ENCODE results near the gene KDM3B.

- no peak for TF ChIP-seq CTCF (IDR thresholded peaks at IDR 0.05)
- no peak for TF ChIP-seq POLR2A (IDR thresholded peaks at IDR 0.05)
Measured at GRCh38 chr5:138450971-138451370, 98.5 kb downstream of the KDM3B start.
